Coronary artery (tissue), 2 donors: ENCODE results near the gene GRK5.

Source experiments
- DNase-seq: peaks from one replicate; pipeline ENCODE4 v3.0.0-alpha.2; 2017; ENCODE audit warnings: low spot score
- H3K27ac ChIP-seq, 2 donors: fragments of 200-600 bp; sonication (generic); one replicate each; pipeline ENCODE4 v1.5.1; 2016 to 2019
- H3K4me3 ChIP-seq: fragments of 200-600 bp; sonication (generic); 2 replicates; pipeline ENCODE4 v1.5.1; 2016; ENCODE audit warnings: mild to moderate bottlenecking, moderate library complexity
- CTCF ChIP-seq: fragments of 200-600 bp; sonication (generic); IDR thresholded peaks from one replicate; pipeline ENCODE4 v1.5.1; 2019; ENCODE audit warnings: antibody characterized with exemption

GRK5 gene

GRCh38 chr10:119412244-119413092, 205.1 kb downstream of the GRK5 start:
- no peak for TF ChIP-seq CTCF
- no peak for DNase-seq
- peak overlapping the region; percentile 12 to 60 for H3K27ac ChIP-seq
- H3K4me3 ChIP-seq: no peak overlapping the region

GRCh38 chr10:119413093-119413453, 205.7 kb downstream of the GRK5 start:
- peak overlapping the region; percentile 12 to 60 for H3K27ac ChIP-seq
- TF ChIP-seq CTCF: no peak
- H3K4me3 ChIP-seq: no peak overlapping the region
- DNase-seq: no peak

- DNase-seq: no peak
- TF ChIP-seq CTCF: no peak
- Histone ChIP-seq H3K27ac (peak overlapping the region; percentile 12 to 60), H3K4me3 (no peak overlapping the region)
These were observed 206.2 kb downstream of the GRK5 start for GRCh38 chr10:119413471-119414080.

- no peak overlapping the region for H3K4me3 ChIP-seq
- peak overlapping the region in 1 of 2 donors; percentile 60 for H3K27ac ChIP-seq
- DNase-seq: no peak
- no peak for TF ChIP-seq CTCF
These were observed 206.8 kb downstream of the GRK5 start for GRCh38 chr10:119414081-119414611.

- Histone ChIP-seq H3K4me3 (no peak overlapping the region), H3K27ac (no peak overlapping the region)
- no peak for DNase-seq
- no peak for TF ChIP-seq CTCF
These were observed 207.8 kb downstream of the GRK5 start for GRCh38 chr10:119415121-119415520.

- no peak for TF ChIP-seq CTCF
- H3K4me3 ChIP-seq: no peak overlapping the region
- peak overlapping the region in 1 of 2 donors; percentile 8 for H3K27ac ChIP-seq
- DNase-seq: no peak
These were observed 208.4 kb downstream of the GRK5 start for GRCh38 chr10:119415536-119416503.
